NCI-H2029 (cell line): ENCODE results near the gene ANKRD11.
"Not testable (repeated sequence)": the region's sequence is repeated elsewhere in the genome, so short reads cannot be mapped to it uniquely, and the experiment has no call there.

ENCODE experiments used
- DNase-seq: peaks from one replicate; lab custom pipeline; 2025; lab: John Stamatoyannopoulos, UW

Gene ANKRD11

GRCh38 chr16:89328412-89329400, 161.7 kb downstream of the ANKRD11 start:
- not testable (repeated sequence) for DNase-seq

- no peak for DNase-seq
Measured at GRCh38 chr16:89326721-89327120, 163.6 kb downstream of the ANKRD11 start.

DNA sequence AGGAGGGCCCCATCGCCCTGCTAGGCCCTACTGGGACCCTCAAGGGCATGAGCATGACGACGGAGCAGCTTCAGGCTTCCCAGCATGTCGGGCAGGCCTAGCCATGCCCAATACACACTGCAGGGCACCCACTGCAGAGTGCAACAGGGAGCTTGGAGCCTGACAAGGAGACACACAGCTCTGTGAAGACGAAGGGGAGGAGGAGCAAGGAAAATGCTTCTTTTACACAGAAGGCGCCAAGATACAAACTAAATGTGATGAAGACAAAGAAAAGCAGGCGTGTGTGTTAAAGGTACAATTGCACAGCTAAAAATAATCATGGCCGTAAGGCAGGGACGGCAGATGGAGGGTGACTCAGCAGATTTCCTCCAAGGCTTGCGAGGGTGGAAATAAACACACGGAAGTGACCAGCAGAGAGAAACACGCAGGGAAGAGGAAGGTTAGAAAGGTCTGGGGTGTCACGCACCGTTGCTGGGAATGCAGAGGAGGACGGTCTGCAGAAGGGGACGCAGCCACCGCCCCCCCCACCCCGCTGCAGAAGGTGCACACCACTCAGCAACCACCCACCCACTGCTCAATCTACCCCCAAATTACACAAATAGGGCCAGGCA, 164.4 kb downstream of the ANKRD11 start:
- no peak for DNase-seq

DNA sequence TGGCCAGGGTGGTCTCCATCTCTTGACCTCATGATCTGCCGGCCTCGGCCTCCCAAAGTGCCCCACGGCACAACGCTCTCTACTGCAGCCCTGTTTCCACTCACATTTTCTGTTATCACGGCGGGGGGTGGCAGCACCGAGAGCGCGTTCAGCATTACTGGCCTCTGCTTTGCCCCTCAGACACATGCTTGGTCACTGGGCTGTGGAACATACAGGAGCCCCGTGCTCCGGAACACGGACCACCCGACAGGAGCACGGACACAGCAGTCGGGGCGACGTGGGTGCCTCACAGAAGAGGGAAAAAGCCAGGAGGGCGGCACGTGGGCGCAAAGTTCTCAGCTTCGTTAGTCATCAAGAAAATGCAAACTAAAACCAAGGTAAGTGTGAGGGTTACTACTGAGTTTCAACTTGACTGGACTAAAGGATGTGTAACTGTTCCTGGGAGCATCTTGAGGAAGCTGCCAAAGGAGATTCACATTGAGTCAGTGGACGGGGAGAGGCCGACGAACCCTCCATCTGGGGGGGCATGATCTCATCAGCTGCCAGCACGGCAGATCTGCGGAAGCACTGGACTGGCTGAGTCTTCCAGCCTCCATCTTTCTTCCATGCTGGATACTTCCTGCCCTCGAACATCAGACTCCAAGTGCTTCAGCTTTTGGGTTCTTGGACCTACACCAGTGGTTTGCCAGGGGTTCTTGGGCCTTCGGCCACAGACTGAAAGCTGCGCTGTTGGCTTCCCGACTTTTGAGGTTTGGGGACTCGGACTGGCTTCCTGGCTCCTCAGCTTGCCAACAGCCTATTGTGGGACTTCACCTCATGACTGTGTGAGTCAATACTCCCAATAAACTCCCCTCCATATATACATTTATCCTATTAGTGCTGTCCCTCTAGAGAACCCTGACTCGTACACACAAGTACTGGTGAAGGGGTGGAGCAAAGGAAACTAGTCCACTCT, 166.0 kb downstream of the ANKRD11 start:
- no peak for DNase-seq

GRCh38 chr16:89323120-89323960, 167.0 kb downstream of the ANKRD11 start:
- DNase-seq: no peak

DNA sequence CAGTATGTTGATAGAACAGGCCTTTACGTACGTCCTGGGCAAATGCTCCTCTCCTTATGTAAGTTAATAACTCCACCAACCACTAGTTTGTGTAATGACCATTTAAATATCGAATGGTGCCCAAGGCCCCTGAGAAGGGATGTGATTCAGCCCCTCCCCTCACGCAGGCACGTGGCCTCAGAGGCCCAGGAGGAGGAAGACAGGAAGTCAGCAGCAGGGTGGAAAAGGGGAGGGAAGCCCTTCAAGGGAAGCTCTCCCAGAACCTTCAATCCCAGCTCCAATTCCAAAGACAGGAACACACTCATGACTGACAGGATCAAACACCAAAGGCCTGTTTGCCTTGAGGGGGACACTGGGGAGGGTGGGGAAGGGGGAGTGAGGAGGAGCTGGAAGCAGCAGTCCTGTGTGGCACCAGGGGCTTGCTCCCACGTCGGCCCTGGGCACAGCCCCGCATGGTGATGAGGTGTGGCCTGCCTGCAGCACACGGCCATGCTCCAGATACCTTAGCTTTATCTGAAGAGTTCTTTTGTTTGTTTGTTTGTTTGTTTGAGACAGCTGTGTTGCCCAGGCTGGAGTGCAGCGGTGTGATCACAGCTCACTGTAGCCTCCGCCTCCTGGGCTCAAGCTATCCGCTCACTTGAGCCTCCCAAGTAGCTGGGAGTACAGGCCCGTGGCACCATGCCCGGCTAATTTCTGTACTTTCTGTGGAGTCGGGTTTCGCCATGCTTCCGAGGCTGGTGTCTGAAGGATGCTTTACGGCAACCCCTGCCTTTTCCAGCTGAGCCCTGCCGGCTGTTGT, 167.8 kb downstream of the ANKRD11 start:
- peak; percentile 84 for DNase-seq

DNA sequence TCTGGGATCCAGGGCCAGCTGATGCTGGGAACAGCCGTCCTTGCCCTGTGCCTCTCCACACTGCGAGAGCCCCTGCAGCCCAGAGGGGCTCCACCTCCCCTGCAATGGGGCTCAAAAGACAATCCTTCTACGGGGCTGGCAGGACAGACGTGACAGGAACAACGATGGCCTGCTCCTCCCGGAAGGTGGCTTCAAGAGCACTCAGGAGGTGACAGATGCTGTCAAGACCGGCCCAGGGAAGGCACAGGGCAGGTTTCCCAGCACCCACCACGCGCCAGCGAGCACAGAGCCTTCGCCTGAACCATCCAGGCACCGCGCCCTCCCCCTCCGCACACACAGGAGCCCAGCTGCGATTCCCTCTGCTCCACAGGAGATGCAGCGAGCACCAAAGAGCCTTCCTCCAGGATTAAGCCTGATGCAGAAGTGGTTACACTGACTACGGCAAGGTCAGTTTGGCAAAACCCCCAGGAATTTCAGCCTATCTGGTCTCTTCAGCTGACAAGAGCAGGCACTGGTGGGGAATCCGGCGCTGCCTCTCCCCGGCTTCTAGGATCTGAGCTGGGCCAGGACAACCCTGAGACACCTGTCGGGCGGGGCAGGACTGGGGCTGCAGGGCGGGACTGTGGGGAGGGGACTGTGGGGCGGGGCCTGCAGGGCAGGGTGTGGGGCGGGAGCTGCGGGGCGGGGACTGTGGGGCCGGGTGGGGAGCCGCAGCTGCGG, 169.4 kb downstream of the ANKRD11 start:
- DNase-seq: peak; percentile 61

GRCh38 chr16:89319886-89320781, 170.2 kb downstream of the ANKRD11 start:
- no peak for DNase-seq

- no peak for DNase-seq
Measured at GRCh38 chr16:89319631-89319885, 170.8 kb downstream of the ANKRD11 start.

- no peak for DNase-seq
Measured at GRCh38 chr16:89318871-89319630, 171.3 kb downstream of the ANKRD11 start.

DNA sequence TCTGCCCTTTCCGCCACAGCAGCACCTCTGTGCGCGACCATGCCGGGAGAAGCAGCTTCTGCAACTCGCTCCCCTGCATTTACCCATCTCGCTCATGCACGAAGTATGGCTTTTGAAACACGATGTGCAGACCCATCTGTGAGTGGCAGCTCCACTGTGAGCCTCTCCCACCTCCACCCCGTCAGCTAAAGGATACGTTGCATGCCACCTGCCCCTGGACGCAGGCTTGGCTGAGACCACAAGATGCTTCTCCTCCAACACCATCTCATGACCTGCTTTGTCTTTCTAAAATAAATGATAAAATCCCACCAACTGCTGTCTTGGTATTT, 172.0 kb downstream of the ANKRD11 start:
- no peak for DNase-seq

DNA sequence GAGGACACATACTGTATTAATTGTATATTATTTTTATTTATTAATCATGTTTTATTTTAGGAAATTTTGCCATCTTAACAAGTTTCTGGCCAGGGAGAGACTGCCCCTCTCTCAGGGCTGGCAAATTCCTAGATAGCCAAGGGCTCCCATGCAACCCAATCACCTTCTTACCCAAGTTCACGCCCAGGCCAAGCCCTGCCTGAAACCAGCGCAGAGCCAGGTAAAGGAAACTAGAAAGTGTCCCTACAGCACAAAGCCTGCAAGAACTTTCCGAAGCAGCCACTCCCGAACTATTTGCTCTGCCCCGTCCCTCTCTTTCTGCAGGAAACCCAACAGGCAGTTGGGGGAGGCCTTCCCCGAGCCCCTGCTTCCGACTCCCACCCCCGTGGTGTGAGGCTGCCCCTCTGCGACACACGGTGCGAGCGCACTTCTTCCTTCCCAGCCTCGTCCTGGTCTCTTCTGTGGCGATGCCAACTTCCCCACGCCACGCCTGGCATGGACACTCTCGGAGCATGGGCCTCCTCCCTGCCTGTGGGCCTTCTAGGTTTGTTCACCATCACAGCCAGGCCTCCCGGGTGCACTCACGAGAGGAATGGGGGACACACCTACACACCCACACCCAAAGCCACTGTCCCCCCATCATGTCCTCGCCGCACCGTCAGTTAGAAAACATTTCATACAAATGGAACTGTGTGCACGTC, 172.5 kb downstream of the ANKRD11 start:
- no peak for DNase-seq

DNA sequence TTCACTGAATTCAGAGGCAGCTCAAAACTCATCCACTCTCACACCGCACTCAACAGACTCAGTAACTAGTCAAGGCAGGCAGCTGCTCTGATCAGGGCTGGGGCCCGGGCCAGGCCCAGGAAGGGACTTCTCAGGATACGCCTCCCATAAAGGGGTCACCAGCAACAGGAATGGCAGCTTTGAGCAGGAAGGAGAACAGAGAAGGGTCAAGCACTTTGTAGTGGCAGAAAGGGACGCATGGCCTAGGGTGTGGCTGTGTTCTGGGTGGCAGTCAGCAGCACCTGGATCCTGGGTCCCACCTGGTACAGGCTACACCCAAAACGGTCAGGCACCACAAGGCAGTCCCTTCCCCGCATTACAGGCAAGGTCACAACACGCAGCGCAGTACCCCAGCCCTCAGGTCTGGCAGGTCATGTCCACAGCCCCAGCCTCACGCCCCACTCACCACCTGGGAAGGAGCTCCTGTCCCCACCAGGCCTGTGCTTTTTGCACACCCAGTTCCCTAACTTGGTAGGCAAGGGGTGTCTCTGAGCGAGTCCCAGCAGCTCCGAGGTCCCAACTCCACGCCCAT, 173.2 kb downstream of the ANKRD11 start:
- no peak for DNase-seq

- no peak for DNase-seq
Measured at GRCh38 chr16:89316701-89317100, 173.7 kb downstream of the ANKRD11 start.

DNA sequence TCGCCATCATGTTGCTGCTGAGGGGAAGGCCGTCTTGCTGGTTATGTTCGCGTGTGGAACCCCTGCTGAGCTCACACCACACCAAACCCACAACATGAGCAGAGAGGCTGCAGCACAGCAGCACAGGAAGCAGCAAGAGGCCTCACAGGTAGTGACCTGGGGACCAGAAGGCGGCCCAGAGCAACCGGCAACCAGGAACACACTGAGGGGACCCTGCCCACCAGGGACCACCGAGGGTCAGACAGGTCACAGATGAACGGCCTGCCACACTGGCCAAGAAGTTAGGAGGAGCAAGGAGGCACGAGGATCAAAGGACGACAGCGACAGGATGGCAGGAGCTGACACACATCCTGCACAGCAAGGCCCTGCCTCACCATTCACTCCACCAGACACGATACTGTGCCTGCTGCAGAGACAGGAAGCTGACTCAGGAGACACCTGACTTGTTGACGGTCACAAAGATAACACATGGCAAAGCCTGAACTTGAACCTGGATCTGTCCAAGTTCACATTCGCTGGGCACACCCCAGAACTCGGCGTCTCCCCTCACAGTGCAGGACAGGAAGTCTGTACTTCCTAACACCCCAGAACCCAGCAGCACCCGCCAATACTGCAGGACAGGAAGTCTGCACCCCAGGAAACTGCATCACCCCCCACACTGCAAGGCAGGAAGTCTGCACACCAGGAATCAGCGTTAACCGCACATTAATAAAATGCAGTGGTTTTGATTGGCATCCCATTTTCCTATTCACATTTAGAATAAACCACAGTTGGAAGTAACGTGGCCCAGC, 174.4 kb downstream of the ANKRD11 start:
- no peak for DNase-seq

GRCh38 chr16:89315271-89315670, 175.1 kb downstream of the ANKRD11 start:
- DNase-seq: no peak

DNA sequence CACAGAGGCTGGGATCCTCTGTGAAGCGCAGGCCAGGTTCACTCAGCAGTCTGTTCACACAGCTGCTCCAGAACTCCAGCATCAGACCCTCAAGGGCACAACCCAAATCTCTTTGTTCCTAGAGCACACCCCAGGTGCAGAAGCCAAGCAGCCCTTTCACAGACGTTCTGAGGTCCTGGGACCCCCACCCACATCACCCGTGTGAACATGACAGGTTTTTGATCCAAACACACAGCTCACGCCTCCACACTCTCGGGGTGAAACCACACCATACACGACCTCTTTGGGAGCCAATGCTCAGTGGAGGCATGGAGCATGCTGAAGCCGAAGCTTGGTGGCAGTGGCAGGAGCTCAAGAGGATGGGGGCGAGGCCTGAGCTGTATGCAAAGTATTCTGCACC, 175.5 kb downstream of the ANKRD11 start:
- no peak for DNase-seq
